NT2/D1 (cell line): ENCODE results near the gene ABI3BP.

Experiments used
- DNase-seq: peaks from one replicate; pipeline ENCODE4 v3.0.0-alpha.2; 2011; ENCODE audit warnings: low read depth, low spot score
- H3K27me3 ChIP-seq: 2 replicates; pipeline ENCODE4 v1.6.0; 2011; ENCODE audit warnings: mild to moderate bottlenecking; ENCODE audit not compliant: insufficient read length, insufficient read depth
- H3K36me3 ChIP-seq: 2 replicates; pipeline ENCODE4 v1.6.1; 2011; ENCODE audit warnings: mild to moderate bottlenecking, low read length, mixed read lengths; ENCODE audit not compliant: insufficient read depth, insufficient read length
- H3K4me1 ChIP-seq: 2 replicates; pipeline ENCODE4 v1.5.1; 2011; ENCODE audit not compliant: insufficient read depth, insufficient read length
- H3K4me3 ChIP-seq: 2 replicates; pipeline ENCODE4 v1.5.1; 2011; ENCODE audit warnings: low read depth; ENCODE audit not compliant: insufficient read length
- H3K9ac ChIP-seq: 2 replicates; pipeline ENCODE4 v1.6.0; 2011; ENCODE audit warnings: low read depth; ENCODE audit not compliant: insufficient read length
- H3K9me3 ChIP-seq: 2 replicates; pipeline ENCODE4 v1.5.1; 2011; ENCODE audit warnings: mild to moderate bottlenecking, low read length; ENCODE audit not compliant: insufficient read depth
- SUZ12 ChIP-seq: IDR thresholded peaks from 2 replicates; pipeline ENCODE4 v1.6.1; 2011; ENCODE audit not compliant: insufficient read length, insufficient read depth; ENCODE audit errors: extremely low read depth
- YY1 ChIP-seq: IDR thresholded peaks from 2 replicates; pipeline ENCODE4 v1.6.1; 2011; ENCODE audit not compliant: insufficient read length, insufficient read depth
- ZNF274 ChIP-seq: IDR thresholded peaks from 2 replicates; pipeline ENCODE4 v1.6.1; 2011; ENCODE audit warnings: mild to moderate bottlenecking, low read depth, low read length

Gene ABI3BP

GRCh38 chr3:100775669-100776068 lies 217.6 kb downstream of the ABI3BP start:
- Histone ChIP-seq H3K4me3 (no peak overlapping the region), H3K36me3 (no peaks in the 10 kb centered on the region), H3K9me3 (no peaks in the 10 kb centered on the region; the same call in 1 of the 2 replicates), H3K9ac (no peak overlapping the region), H3K4me1 (no peaks in the 10 kb centered on the region), H3K27me3 (no peaks in the 10 kb centered on the region)
- no peak for TF ChIP-seq ZNF274
- TF ChIP-seq YY1 = no peak
- no peak for TF ChIP-seq SUZ12
- no peak for DNase-seq

GRCh38 chr3:100775226-100775625 lies 218.0 kb downstream of the ABI3BP start:
- TF ChIP-seq YY1 (no peak), ZNF274 (no peak), SUZ12 (no peak)
- H3K4me3 ChIP-seq = no peak overlapping the region
- no peaks in the 10 kb centered on the region for H3K36me3 ChIP-seq
- no peaks in the 10 kb centered on the region for H3K4me1 ChIP-seq
- H3K27me3 ChIP-seq = no peaks in the 10 kb centered on the region
- no peak overlapping the region for H3K9ac ChIP-seq
- no peak for DNase-seq
- no peaks in the 10 kb centered on the region; the same call in 1 of the 2 replicates for H3K9me3 ChIP-seq

GRCh38 chr3:100769693-100770092 lies 223.5 kb downstream of the ABI3BP start:
- H3K36me3 ChIP-seq = no peaks in the 10 kb centered on the region
- TF ChIP-seq YY1 = no peak
- no peaks in the 10 kb centered on the region for H3K9me3 ChIP-seq
- H3K4me3 ChIP-seq = no peak overlapping the region
- no peaks in the 10 kb centered on the region for H3K27me3 ChIP-seq
- H3K9ac ChIP-seq = no peak overlapping the region
- DNase-seq = peak; percentile 44
- H3K4me1 ChIP-seq = peaks cover 2% of the 10 kb centered on the region

GRCh38 chr3:100766069-100766468 lies 227.2 kb downstream of the ABI3BP start:
- H3K4me1 ChIP-seq = peaks cover 2% of the 10 kb centered on the region
- H3K36me3 ChIP-seq = no peaks in the 10 kb centered on the region
- H3K9ac ChIP-seq = no peak overlapping the region
- no peaks in the 10 kb centered on the region for H3K9me3 ChIP-seq
- H3K4me3 ChIP-seq = no peak overlapping the region
- no peak for TF ChIP-seq YY1
- TF ChIP-seq SUZ12 = no peak
- TF ChIP-seq ZNF274 = no peak
- H3K27me3 ChIP-seq = no peaks in the 10 kb centered on the region
- DNase-seq = no peak

- H3K4me3 ChIP-seq = no peak overlapping the region
- no peaks in the 10 kb centered on the region for H3K27me3 ChIP-seq
- DNase-seq = no peak
- peaks cover 2% of the 10 kb centered on the region for H3K4me1 ChIP-seq
- no peak for TF ChIP-seq YY1
- TF ChIP-seq SUZ12 = no peak
- TF ChIP-seq ZNF274 = no peak
- H3K9me3 ChIP-seq = no peaks in the 10 kb centered on the region
- no peak overlapping the region for H3K9ac ChIP-seq
- no peaks in the 10 kb centered on the region for H3K36me3 ChIP-seq
These were observed 227.7 kb downstream of the ABI3BP start for GRCh38 chr3:100765437-100765975.

GRCh38 chr3:100761951-100762350 lies 231.3 kb downstream of the ABI3BP start:
- Histone ChIP-seq H3K27me3 (no peaks in the 10 kb centered on the region), H3K9me3 (no peaks in the 10 kb centered on the region), H3K4me1 (no peaks in the 10 kb centered on the region), H3K4me3 (no peak overlapping the region), H3K9ac (no peak overlapping the region), H3K36me3 (no peaks in the 10 kb centered on the region)
- no peak for DNase-seq
- TF ChIP-seq YY1 (no peak), ZNF274 (no peak), SUZ12 (no peak)

- Histone ChIP-seq H3K9ac (no peak overlapping the region), H3K4me1 (no peaks in the 10 kb centered on the region), H3K9me3 (no peaks in the 10 kb centered on the region), H3K4me3 (no peak overlapping the region), H3K36me3 (no peaks in the 10 kb centered on the region), H3K27me3 (no peaks in the 10 kb centered on the region)
- no peak for DNase-seq
- TF ChIP-seq SUZ12 = no peak
- no peak for TF ChIP-seq YY1
- TF ChIP-seq ZNF274 = no peak
These were observed 231.8 kb downstream of the ABI3BP start for GRCh38 chr3:100761211-100761942.
